Activated CD4-positive, alpha-beta T cell treated with anti-CD3 and anti-CD28 coated beads, Interleukin-2, amount 50 U/mL, for 16 hours (primary cell): ENCODE results near the gene AKT1.
"Not testable (repeated sequence)": the region's sequence is repeated elsewhere in the genome, so short reads cannot be mapped to it uniquely, and the experiment has no call there.

Source experiments
- DNase-seq: peaks from one replicate; pipeline ENCODE4 v3.0.0-alpha.2; 2020

AKT1 gene

DNA sequence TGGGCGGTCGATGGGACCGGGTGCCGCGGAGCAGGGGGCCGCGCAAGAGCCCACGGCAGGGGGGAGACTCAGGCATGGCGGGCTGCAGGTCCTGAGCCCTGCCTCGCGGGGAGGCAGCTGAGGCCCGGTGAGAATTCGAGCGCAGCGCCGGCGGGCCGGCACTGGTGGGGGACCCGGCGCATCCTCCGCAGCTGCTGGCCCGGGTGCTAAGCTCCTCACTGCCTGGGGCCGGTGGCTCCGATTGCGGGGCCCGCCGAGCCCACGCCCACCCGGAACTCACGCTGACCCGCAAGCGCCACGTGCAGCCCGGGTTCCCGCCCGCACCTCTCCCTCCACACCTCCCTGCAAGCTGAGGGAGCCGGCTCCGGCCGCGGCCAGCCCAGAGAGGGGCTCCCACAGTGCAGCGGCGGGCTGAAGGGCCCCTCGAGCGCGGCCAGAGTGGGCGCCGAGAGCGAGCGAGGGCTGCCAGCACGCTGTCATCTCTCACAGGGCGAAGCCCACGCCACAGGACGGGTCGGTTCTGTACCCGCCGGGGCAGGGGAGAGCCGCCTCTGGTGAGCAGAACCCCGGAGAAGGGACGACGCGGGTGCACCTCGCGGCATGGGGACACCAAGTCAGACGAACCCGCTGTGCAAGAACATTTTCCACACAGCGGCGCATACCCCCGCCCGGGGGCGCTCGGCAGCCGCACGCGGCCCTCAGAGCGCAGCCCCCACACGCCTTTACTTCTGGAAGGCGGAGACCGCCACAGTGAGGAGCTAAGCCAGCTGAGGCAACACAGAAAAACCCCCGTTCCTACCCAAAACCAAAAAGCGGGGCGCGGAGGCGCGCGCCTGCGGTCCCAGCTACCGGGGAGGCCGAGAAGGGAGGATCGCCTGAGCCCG is 43.8 kb downstream of the AKT1 start:
- no peak for DNase-seq

DNA sequence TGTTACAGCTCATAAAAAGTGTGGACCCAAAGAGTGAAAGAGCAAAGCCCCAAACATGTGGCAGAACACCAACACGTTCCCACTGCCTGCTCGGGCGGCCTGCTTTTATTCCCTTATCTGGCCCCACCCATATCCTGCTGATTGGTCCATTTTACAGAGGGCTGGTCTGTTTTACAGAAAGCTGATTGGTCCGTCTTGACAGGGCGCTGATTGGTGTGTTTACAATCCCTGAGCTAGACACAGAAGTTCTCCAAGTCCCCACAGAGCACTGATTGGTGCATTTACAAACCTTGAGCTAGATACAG is 44.8 kb downstream of the AKT1 start:
- DNase-seq: not testable (repeated sequence)

DNA sequence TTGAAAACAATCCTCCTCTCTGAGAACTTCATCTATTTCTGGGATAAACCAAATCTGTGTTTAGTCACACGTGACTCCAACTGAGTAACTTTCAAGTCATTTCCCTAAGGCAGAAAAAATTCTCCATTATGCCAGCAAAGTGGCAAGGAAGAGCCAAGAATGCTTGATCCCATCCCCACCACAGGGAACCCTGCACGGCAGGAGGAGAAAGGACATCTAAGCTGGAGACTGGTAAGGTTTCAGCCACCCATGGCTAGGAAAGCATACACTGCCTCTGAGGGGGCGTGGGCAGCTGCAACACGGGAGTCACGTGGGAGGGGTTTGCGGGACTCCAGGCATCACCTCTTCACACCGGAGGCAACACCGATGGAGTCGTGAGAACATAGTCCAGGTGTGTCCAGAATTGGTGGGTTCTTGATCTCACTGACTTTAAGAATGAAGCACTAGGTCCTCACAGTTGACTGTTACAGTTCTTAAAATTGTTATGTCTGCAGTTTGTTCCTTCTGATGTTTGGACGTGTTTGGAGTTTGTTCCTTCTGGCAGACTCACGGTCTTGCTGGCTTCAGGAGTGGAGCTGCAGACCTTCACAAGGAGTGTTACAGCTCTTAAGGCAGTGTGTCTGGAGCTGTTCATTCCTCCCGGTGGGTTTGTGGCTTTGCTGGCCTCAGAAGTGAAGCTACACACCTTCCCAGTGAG is 45.3 kb downstream of the AKT1 start:
- no peak for DNase-seq

DNA sequence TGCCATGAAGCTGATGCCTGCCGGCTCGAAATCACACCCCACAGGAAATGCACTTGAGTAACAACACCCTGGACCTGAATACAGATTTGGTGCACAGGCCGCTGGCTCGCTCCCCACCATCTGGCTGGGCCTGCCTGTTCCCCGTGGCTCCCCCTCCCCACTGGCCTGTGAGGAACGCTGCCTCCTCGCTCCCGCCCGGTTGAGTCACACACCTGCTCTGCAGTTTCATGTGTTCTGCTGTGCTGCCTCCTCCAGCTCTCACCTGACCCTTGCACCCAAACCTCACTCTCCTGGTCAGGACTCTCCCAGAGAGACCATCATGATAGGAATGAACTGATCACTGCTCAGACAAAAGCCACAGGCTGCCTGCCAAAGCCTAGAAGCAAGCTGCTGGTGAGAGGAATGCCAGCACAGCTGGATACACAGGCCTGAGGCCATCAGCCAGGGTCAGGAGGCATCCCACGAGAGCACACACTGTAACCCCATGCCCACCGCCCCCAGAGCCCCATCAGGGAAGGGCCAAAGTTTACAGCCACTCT is 46.4 kb downstream of the AKT1 start:
- DNase-seq: no peak

DNA sequence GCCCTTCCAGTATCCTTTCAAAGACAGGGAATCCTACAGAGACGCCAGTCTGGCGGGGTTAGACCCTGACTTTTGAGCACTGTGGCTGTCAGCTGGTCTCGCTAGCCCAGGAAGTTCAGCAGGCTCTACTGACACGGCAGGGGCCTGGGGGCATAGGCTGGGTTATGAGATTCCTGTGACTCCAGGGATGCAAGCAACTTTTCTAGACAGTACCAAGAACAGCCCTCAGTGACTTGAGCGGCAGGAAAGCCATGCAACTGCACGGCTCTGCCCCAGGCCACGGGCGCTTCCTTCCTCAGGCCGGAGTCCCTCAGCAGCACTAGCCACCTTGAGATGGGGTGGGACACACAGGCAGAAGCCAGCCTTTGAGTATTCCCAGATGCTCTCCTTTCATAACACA is 47.7 kb downstream of the AKT1 start:
- no peak for DNase-seq

GRCh38 chr14:104746934-104747481 is 48.5 kb downstream of the AKT1 start:
- DNase-seq: no peak

- peak; percentile 51 for DNase-seq
Observed at GRCh38 chr14:104746071-104746545, 49.4 kb downstream of the AKT1 start.

DNA sequence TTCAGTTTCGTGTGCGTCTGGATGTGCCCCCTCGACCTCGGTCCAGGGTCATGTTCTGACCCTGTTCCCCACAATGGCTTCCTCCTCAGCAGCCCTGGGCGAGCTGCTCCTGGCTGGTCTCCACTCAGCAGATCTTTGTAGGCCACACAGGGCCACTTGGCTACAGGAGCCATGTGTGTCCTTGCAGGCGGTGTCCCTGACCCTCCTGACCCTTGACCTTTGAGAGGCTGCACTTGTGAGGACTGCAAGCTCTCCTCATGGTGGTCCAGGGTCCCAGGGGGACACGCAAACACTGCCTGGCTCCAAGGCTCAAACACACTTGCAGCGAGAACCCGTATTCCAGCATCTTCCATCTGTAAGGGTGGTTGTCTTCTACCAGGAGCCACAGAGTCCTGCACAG is 50.1 kb downstream of the AKT1 start:
- no peak for DNase-seq

DNA sequence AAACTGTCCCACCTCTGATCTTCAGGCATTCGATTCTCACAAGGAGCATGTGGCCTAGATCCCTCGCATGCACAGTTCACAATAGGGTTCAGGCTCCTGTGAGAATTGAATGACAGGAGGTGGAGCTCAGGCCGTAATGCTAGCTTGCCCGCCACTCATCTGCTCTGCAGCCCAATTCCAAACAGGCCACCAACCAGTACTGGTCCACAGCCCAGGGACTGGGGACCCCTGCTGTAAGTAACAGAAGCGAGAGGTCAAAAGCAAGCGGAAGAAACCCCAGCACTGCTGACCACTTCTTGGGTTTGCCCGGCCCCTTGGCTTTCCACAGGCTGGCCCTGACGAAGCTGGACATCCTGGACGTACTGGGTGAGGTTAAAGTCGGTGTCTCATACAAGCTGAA is 51.1 kb downstream of the AKT1 start:
- DNase-seq: no peak

- DNase-seq: no peak
Observed at GRCh38 chr14:104743461-104744380, 51.8 kb downstream of the AKT1 start.

DNA sequence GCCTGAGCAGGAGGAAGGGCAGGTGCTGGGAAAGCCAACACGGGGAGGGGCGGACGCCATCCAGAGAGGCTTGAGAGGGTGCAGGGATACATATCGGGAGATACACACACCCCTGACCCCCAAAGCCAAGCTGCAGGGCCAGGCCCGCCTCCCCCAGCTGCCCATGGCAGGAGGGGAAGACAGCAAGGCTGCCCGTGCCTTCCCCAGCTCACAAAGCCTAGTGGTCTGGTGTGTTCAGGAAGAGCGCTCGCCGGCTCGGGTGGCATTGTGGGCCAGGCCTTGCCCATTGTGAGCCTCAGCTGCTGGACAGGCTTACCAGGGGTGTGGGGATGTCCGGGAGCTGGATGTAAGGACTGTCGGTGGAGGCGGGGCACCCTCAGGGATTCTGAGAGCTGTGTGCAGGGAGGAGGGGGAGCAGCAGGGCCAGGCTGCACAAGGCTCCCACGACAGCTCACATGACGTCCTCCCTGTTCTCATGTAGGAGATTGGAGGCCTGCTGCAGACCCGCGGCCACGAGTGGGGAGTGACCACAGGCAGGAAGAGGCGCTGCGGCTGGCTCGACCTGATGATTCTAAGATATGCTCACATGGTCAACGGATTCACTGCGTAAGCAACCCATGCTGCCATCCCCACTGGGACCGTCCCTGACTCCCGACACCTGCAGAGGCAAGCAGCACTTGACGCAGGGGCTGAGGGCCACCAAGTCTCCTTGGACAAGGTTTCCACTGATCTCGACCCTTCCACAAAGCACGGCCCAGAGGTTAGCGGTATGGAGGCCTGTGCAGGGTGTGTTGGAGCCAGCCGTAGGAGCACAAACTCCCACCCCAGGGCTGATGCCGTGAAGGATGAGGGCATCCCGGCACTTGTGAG is 52.7 kb downstream of the AKT1 start:
- DNase-seq: no peak

GRCh38 chr14:104741803-104742251 is 53.7 kb downstream of the AKT1 start:
- DNase-seq: no peak

DNA sequence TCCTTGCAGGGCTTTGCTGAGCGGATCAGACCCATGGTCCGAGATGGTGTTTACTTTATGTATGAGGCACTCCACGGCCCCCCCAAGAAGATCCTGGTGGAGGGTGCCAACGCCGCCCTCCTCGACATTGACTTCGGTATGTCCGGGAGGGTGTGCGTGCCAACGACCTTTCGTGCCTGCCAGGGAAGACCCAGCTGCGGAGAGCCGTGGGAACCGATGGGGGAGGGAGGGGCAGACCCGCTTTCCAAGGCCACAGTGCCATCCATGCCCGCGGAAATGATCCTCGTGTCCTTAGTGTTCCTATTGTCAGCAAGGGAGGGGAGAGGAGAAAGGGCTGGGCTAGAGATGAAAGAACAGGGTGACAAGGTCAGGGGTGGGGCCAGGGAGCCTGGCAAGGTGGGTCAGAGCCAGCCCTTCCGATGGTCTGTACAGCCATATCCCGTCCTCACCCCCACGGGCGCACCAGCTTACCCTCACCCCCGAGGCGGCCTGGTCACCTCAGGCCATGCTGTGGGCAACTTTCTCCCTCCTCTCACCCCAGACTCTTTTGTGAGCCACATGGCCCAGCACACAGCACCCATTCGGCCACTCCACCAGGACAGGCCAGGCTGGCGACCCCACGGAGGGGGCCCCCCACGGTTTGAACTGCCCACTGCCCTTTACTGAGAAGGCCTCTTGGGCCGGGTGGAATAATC is 54.3 kb downstream of the AKT1 start:
- no peak for DNase-seq

DNA sequence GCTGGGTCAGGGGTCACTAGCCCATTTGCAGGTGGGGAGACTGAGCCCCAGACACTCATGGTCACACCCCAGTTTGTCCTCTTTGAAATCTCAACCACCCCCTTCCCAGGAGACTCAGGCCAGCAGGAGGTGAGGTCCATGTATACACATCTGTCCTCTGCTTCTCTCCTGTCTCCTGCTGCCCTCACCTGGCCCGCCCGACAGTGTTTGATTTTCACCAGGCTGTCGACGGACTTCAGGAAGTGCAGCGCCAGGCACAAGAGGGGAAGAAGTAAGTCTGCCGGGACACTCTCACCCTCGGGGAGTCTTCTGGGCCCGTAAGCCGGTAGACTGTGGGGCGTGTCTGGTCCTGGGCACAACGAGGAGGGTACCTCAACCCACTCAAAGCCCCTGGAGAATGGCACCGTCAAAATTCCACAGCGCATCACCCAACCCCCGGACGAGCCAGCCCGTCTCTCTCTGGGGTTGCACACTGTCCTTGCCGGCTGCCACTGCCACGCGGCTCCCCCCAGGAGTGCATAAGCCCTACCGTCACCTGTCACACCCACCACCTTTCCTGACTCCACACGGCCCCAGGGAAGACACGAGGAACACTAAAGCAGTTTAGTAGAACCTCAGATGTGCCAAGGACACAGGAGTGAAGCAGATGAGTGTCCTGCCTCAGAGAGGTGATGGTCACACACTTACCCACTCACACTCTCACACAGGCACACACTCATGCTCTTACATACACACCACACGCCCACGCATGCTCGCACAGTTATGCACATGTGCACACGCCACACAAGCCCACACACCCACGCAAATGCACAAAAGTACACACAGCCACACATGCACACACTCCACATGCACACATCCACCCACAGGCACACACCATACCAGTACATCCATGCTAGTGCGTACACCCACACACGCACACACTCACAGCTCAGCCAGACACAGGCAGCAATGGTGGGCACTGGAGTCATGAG is 55.7 kb downstream of the AKT1 start:
- no peak for DNase-seq

DNA sequence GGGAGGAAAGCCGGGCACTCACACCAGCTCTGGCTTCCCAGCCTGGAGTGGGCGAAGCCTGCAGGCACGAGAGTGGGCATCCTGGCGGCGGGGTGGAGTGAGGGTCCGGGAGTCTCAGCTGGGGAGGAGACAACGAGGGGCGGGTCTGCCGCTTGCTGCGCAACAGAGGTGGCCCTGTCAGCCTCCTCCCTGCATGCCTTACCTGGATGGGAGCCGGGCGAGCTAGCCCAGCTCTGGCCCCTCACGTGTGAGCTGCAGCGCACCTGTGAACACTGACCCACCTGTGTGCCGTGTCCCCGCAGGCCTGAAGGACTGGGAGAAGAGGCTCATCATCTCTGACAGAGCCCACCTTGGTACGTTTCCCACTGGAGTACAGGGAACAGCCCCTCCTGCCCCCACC is 56.5 kb downstream of the AKT1 start:
- no peak for DNase-seq

DNA sequence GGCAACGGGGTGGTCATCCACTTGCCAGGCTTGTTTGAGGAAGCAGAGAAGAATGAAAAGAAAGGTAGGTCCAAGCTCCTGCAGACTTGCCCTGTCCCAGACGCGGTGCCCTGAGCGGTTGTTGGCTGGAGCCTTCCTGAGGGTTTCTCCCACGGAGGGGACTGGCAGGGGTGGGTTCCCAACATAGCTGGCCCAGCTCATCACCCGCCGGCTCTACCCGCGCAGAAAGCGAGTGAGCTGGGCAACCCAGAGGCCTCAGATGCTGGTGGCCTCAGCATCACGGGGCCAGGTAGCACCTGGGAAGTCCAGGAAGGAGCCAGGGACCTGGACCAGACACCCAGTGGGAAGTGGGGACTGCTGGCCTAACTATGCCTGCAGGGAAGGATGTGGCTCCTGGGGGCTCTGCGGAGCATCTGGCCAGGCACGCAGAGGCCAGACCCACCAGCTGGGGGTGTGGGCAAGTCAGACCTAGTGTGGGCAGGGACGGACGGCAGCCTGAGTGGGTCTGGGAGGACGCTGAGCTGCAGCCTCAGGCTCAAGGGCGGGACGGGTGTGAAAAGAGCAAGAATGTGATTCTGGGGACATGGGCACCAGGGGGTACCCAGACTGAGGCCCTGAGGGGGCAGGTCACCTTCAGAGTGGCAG is 57.1 kb downstream of the AKT1 start:
- no peak for DNase-seq

- DNase-seq: no peak
Observed at GRCh38 chr14:104735830-104736642, 59.5 kb downstream of the AKT1 start.
